Adipocyte (in vitro differentiated cells): ENCODE data around the gene MEX3C.
A peak's percentile ranks its signal among the peaks of the same experiment; 100 is the strongest.

Experiments used
- DNase-seq: peaks from one replicate; pipeline ENCODE4 v3.0.0-alpha.2; 2015; ENCODE audit warnings: low read depth
- H3K27me3 ChIP-seq: replicated peaks from 2 replicates; pipeline ENCODE4 v1.7.0; 2013; ENCODE audit warnings: mild to moderate bottlenecking, low read length, moderate library complexity; ENCODE audit not compliant: control insufficient read depth, insufficient read depth
- H3K36me3 ChIP-seq: 2 replicates; pipeline ENCODE4 v1.7.0; 2013; ENCODE audit warnings: low read length, mild to moderate bottlenecking, moderate library complexity; ENCODE audit not compliant: control insufficient read depth, insufficient read depth, severe bottlenecking
- H3K4me1 ChIP-seq: 2 replicates; pipeline ENCODE4 v1.7.0; 2013; ENCODE audit warnings: mild to moderate bottlenecking, low read length, moderate library complexity; ENCODE audit not compliant: control insufficient read depth, insufficient read depth
- H3K4me3 ChIP-seq: 2 replicates; pipeline ENCODE4 v1.7.0; 2013; ENCODE audit warnings: mild to moderate bottlenecking, low read length, moderate library complexity
- H3K9ac ChIP-seq: 2 replicates; pipeline ENCODE4 v1.7.0; 2013; ENCODE audit warnings: mild to moderate bottlenecking, low read length, moderate library complexity
- H3K9me3 ChIP-seq: 2 replicates; pipeline ENCODE4 v1.7.0; 2013; ENCODE audit warnings: mild to moderate bottlenecking, low read length, moderate library complexity; ENCODE audit not compliant: control insufficient read depth

MEX3C gene

DNA sequence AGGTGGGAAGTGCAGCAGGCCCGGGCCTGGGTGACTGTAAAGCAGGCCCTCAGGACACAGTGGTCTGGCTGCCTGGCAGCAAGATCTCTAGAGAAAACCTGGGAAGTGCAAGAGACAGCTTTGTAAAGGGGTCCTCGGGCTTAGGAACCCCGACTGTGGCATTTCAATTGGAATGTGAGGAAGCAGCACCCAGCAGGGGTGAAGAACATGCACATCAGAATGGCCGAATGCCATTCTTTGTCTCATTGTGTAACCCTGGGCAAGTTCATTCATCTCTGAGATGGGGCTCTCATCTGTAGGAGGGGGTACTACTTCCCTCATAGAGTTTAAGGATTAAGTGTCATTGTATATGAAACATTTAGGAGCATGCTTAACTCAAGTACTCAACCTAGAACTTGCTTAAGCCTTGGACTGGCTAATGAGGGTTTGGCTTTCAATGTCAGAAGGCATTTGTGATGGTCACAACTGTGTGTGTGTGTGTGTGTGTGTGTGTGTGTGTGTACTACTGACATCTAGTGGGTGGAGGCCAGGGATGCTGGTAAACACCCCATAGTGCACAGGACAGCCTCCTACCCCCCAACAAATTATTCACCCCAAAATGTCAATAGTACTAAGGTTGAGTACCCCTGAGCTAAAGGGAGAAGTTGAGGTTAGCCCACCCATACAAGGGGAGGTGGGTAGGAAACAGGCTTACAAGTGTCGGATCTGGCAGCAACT is 29.3 kb downstream of the MEX3C start:
- Histone ChIP-seq H3K4me3 (no peak overlapping the region), H3K27me3 (no peaks in the 10 kb centered on the region), H3K9me3 (no peaks in the 10 kb centered on the region), H3K9ac (no peak overlapping the region), H3K4me1 (peaks cover 12% of the 10 kb centered on the region), H3K36me3 (no peaks in the 10 kb centered on the region)
- DNase-seq: no peak

GRCh38 chr18:51165296-51165695 is 32.2 kb downstream of the MEX3C start:
- Histone ChIP-seq H3K4me1 (peaks cover 12% of the 10 kb centered on the region), H3K4me3 (no peak overlapping the region), H3K36me3 (no peaks in the 10 kb centered on the region), H3K9me3 (no peaks in the 10 kb centered on the region), H3K27me3 (no peaks in the 10 kb centered on the region), H3K9ac (no peak overlapping the region)
- no peak for DNase-seq

DNA sequence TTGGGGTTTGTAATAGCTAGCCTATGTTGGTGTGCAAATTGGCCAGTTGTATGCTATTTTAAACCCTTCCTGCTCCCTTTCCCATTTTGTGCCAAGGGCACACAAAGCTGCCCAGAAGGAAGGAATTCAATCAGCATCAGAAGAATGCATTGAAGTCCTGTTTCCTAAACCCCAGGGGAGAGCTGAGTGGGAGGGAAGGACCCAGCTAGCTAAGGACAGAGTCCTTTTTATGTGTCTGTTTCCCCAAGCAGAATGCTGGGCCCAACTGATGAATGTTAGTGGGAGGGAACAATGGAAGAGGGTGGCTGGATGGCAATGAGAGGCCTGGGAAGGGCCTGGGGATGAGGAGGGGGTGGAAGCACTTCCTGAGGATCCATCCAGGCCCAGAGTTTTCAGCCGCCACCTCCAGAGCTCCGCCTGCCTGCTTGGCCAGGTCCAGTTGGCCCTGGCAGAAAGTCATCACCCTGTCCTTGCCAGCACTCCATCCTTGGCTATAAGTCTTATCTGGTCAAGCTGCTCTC is 32.7 kb downstream of the MEX3C start:
- H3K4me3 ChIP-seq: no peak overlapping the region
- no peaks in the 10 kb centered on the region for H3K9me3 ChIP-seq
- no peaks in the 10 kb centered on the region for H3K27me3 ChIP-seq
- H3K4me1 ChIP-seq: peaks cover 12% of the 10 kb centered on the region
- no peaks in the 10 kb centered on the region for H3K36me3 ChIP-seq
- peak; percentile 74 for DNase-seq
- H3K9ac ChIP-seq: no peak overlapping the region

GRCh38 chr18:51164342-51164741 is 33.1 kb downstream of the MEX3C start:
- Histone ChIP-seq H3K36me3 (no peaks in the 10 kb centered on the region), H3K9ac (no peak overlapping the region), H3K27me3 (no peaks in the 10 kb centered on the region), H3K4me3 (no peak overlapping the region), H3K4me1 (peaks cover 12% of the 10 kb centered on the region), H3K9me3 (no peaks in the 10 kb centered on the region)
- no peak for DNase-seq

DNA sequence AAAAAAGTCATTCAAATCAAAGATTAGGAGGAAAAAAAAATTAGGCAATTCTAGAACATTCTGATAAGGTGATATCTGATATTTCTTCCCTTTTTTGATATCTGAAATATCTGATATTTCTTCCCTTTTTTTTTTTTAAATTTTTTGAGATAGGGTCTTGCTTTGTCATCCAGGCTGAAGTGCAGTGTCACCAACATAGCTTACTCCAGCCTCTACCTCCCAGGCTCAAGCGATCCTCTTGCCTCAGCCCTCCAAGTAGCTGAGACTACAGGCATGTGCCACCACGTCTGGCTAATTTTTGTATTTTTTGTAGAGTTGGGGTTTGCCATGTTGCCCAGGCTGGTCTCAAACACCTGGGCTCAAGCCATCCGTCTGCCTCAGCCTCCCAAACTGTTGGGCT is 33.9 kb downstream of the MEX3C start:
- Histone ChIP-seq H3K4me1 (peaks cover 12% of the 10 kb centered on the region), H3K9ac (no peak overlapping the region), H3K27me3 (no peaks in the 10 kb centered on the region), H3K9me3 (no peaks in the 10 kb centered on the region), H3K36me3 (no peaks in the 10 kb centered on the region), H3K4me3 (no peak overlapping the region)
- no peak for DNase-seq

DNA sequence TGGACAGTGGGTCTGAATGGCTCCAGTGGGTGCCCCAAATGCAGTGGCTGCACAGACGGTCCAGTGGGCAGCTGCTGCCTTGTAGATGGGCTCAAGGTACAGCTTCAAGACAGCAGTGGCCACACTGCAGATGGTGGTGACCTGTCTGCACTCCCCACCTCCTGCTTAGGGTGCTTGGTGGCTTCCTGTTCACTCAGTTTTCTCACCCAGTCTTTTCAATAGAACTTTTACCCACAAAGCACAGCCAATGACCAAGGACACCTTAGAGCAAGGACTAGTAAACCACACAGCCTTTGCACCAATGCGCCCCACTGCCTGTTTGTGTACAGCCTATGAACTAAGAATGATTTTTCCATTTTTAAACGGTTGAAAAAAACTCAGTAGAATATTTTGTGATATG is 34.9 kb downstream of the MEX3C start:
- H3K4me1 ChIP-seq: peaks cover 12% of the 10 kb centered on the region
- no peak overlapping the region for H3K9ac ChIP-seq
- no peaks in the 10 kb centered on the region for H3K9me3 ChIP-seq
- H3K36me3 ChIP-seq: no peaks in the 10 kb centered on the region
- H3K4me3 ChIP-seq: no peak overlapping the region
- DNase-seq: no peak
- H3K27me3 ChIP-seq: no peaks in the 10 kb centered on the region

GRCh38 chr18:51160646-51161045 is 36.8 kb downstream of the MEX3C start:
- Histone ChIP-seq H3K4me3 (no peak overlapping the region), H3K9ac (no peak overlapping the region), H3K36me3 (no peaks in the 10 kb centered on the region), H3K4me1 (peaks cover 12% of the 10 kb centered on the region), H3K9me3 (no peaks in the 10 kb centered on the region), H3K27me3 (no peaks in the 10 kb centered on the region)
- DNase-seq: no peak

GRCh38 chr18:51157215-51157614 is 40.3 kb downstream of the MEX3C start:
- H3K27me3 ChIP-seq: no peaks in the 10 kb centered on the region
- H3K9ac ChIP-seq: no peak overlapping the region
- H3K4me1 ChIP-seq: no peaks in the 10 kb centered on the region
- H3K36me3 ChIP-seq: no peaks in the 10 kb centered on the region
- H3K4me3 ChIP-seq: no peak overlapping the region
- no peaks in the 10 kb centered on the region for H3K9me3 ChIP-seq
- no peak for DNase-seq

DNA sequence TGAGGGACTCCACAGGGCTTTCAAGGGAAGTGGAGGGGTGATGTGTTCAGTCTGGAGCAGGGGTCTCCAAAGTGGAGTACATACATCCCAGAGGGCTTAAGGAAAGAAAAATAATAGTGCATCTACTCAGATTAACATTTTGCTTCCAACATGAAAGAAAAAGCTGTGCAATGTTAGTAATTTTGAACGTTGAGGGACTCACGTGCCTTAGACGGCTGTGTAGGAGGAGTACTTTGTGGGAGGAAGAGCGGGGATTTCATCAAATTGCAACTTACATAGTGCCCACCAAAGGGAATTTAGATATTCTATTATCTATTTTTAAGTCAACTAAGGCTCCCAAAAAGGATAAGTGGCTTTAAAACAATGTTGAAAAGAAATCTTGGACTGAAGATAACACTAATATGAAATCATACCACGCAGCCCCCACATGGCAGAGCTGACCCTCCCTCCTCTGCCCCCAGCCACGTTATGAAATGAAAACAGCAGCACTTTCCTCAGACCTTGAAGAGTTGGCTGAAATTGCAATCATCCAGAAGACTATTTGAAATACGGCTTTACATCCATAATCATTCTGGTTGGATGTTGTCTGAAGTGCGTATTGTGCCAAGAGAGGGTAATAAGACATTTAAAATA is 42.9 kb downstream of the MEX3C start:
- DNase-seq: no peak
- no peak overlapping the region for H3K9ac ChIP-seq
- no peaks in the 10 kb centered on the region for H3K36me3 ChIP-seq
- H3K9me3 ChIP-seq: no peaks in the 10 kb centered on the region
- H3K4me3 ChIP-seq: no peak overlapping the region
- H3K27me3 ChIP-seq: no peaks in the 10 kb centered on the region
- no peaks in the 10 kb centered on the region for H3K4me1 ChIP-seq

- H3K36me3 ChIP-seq: no peaks in the 10 kb centered on the region
Observed at GRCh38 chr18:51153659-51154371, 43.7 kb downstream of the MEX3C start.

More at GRCh38 chr18:51153659-51154371, 43.7 kb downstream of the MEX3C start:
- no peaks in the 10 kb centered on the region for H3K27me3 ChIP-seq
- H3K9me3 ChIP-seq: no peaks in the 10 kb centered on the region
- H3K4me3 ChIP-seq: no peak overlapping the region
- DNase-seq: no peak
- H3K4me1 ChIP-seq: no peaks in the 10 kb centered on the region
- no peak overlapping the region for H3K9ac ChIP-seq
